Heart left ventricle (tissue), 16 donors: Measurements from ENCODE around the gene MAGI1. TPM values are rescaled to one million over a fixed set of nuclear protein-coding genes. Genes with fewer than 3 reads are reported as not detected.

Source experiments
- ATAC-seq, 4 donors: fragments of 200-7000 bp; cut with Tn5 transposase; one replicate each; pipeline ENCODE4 v1.9.1; 2020 to 2022; ENCODE audit warnings: moderate library complexity in 4 of 4, mild to moderate bottlenecking in 3 of 4, moderate number of reproducible peaks in 1 of 4
- DNase-seq, 5 donors: peaks; one replicate each; pipeline ENCODE4 v3.0.0-alpha.2; 2020
- H3K27ac ChIP-seq, 12 donors: fragments of 200-600 bp; sonication (generic) in 4 of 12; one replicate each; pipeline versions ENCODE4 v1.5.0 to v1.8.0; 2016 to 2022; ENCODE audit warnings: mild to moderate bottlenecking in 2 of 12
- H3K27me3 ChIP-seq, 9 donors: fragments of 200-600 bp; sonication (generic) in 2 of 9; one replicate each; pipeline versions ENCODE4 v1.5.1 to v1.8.0; 2016 to 2022; ENCODE audit warnings: mild to moderate bottlenecking in 3 of 9
- H3K36me3 ChIP-seq, 9 donors: fragments of 200-600 bp; sonication (generic) in 2 of 9; one replicate each; pipeline versions ENCODE4 v1.5.0 to v1.8.0; 2018 to 2022; ENCODE audit warnings: mild to moderate bottlenecking in 2 of 9
- H3K4me1 ChIP-seq, 12 donors: fragments of 200-600 bp; sonication (generic) in 4 of 12; one replicate each; pipeline versions ENCODE4 v1.5.0 to v1.8.0; 2016 to 2022; ENCODE audit warnings: mild to moderate bottlenecking in 3 of 12
- H3K4me3 ChIP-seq, 12 donors: fragments of 200-600 bp; sonication (generic) in 4 of 12; one replicate each; pipeline versions ENCODE4 v1.5.0 to v1.8.0; 2017 to 2022; ENCODE audit warnings: mild to moderate bottlenecking in 9 of 12, moderate library complexity in 4 of 12
- H3K9me3 ChIP-seq, 12 donors: fragments of 200-600 bp; sonication (generic) in 4 of 12; one replicate each; pipeline versions ENCODE4 v1.5.0 to v1.8.0; 2016 to 2022; ENCODE audit warnings: mild to moderate bottlenecking in 1 of 12
- POLR2A ChIP-seq, 2 donors: fragments of 450-650 bp; IDR thresholded peaks; one replicate each; pipeline ENCODE4 v1.6.1; 2017; ENCODE audit warnings: antibody characterized with exemption in 2 of 2, mild to moderate bottlenecking in 2 of 2, moderate library complexity in 2 of 2
- WGBS, 4 donors: extraction: QIAGEN DNeasy Blood & Tissue Kit in 2 of 4; methylation state at CpG; one replicate each; pipeline versions ENCODE4 v1.1.5 to v1.1.7; 2013 to 2018; 5-methylcytosine and 5-hydroxymethylcytosine counted together
- intact Hi-C, 10 donors: fragments of 100-400 bp; cut with DNase I; formaldehyde crosslinking; loops; one replicate each; pipeline versions ENCODE4 v1.11.1 to v1.14.2; 2022
- polyA plus RNA-seq, 2 donors: library from polyadenylated mRNA; stranded (reverse); fragments of 200-250 nt; gene quantifications; one replicate each; pipeline ENCODE4 v1.2.3, GENCODE V29; 2013
- total RNA-seq, 9 donors: library from RNA; depleted of rRNA in 2 of 9; stranded (reverse); fragments of >200 nt in 2 of 9; fragmentation: NEBNext Ultra II Directional in 3 of 9; extraction: Animal tissue kit (Norgen Biotek cat#: 25700) in 3 of 9; gene quantifications; one replicate each; pipeline versions ENCODE4 v1.1.0 to v1.2.4, GENCODE V29; 2016 to 2023
- TF ChIP-seq, protein P1 (sequence below), 12 donors: fragments of 200-600 bp; sonication (generic) in 4 of 12; IDR thresholded peaks; one replicate each; pipeline versions ENCODE4 v1.5.0 to v1.8.0; 2018 to 2022; ENCODE audit warnings: antibody characterized with exemption in 12 of 12, mild to moderate bottlenecking in 5 of 12
- donor health status: ischemic (EF 13 %, LVEDD 7.1; RV severe dilation, severe dysfunction).
- donor health status: healthy with polysubstance abuse.
- donor health status: DM: no; HTN: yes; CAD: no.
- donor health status: DM: no; HTN: no; CAD: no.
- donor health status: ischemic (EF 25% LVEDD 6.9; RV normal size, moderate dysfunction).
- donor health status: ischemic (EF 25% LVEDD 5.7; RV mildly dilated, moderate dysfunction).
- donor health status: healthy.
- donor health status: DM: yes; HTN: yes; CAD: no.
- donor health status: ischemic (EF 35%, LVEDD 5.7; RV mildly dilated, moderate dysfunction).
- donor health status: nonischemic (EF 11% LVEDD 7.7; RV severe dilation, severe dysfunction).
- donor health status: DM: yes; HTN: yes; CAD: no.
- donor health status: PGD.
- donor health status: ischemic (EF 29% LVEDD 5.4; RV normal size, mild dysfunction).
- donor health status: nonischemic (EF 23%, LVEDD 6.1; RV moderate dilation, normal function).

The MAGI1 gene
- total and polyA plus RNA-seq, 11 donors = 18.5 to 52.1 (median 31.4) TPM

- WGBS, 4 donors = 82 to 88% (median 83%) methylated on average over 9 of the region's 9 CpGs
- Histone ChIP-seq H3K27me3 (no peaks in the 10 kb centered on the region), H3K4me3 (no peak overlapping the region), H3K27ac (no peak overlapping the region), H3K4me1 (peaks cover 0 to 22% (median 4%) of the 10 kb centered on the region in 12 donors), H3K9me3 (no peaks in the 10 kb centered on the region), H3K36me3 (no peaks in the 10 kb centered on the region)
- no peak for ATAC-seq
- DNase-seq = no peak
- intact Hi-C loops = loop anchor here in 1 of 10 donors (10.0 kb wide), 1 partner anchor 123 kb away; no protein-coding TSS in a partner anchor
- TF ChIP-seq POLR2A (IDR thresholded peaks at IDR 0.05) = no peak
- TF ChIP-seq, protein P1, sequence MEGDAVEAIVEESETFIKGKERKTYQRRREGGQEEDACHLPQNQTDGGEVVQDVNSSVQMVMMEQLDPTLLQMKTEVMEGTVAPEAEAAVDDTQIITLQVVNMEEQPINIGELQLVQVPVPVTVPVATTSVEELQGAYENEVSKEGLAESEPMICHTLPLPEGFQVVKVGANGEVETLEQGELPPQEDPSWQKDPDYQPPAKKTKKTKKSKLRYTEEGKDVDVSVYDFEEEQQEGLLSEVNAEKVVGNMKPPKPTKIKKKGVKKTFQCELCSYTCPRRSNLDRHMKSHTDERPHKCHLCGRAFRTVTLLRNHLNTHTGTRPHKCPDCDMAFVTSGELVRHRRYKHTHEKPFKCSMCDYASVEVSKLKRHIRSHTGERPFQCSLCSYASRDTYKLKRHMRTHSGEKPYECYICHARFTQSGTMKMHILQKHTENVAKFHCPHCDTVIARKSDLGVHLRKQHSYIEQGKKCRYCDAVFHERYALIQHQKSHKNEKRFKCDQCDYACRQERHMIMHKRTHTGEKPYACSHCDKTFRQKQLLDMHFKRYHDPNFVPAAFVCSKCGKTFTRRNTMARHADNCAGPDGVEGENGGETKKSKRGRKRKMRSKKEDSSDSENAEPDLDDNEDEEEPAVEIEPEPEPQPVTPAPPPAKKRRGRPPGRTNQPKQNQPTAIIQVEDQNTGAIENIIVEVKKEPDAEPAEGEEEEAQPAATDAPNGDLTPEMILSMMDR (IDR thresholded peaks at IDR 0.05) = no peak
These were observed 131.2 kb downstream of the MAGI1 start for GRCh38 chr3:65907232-65908130.

DNA sequence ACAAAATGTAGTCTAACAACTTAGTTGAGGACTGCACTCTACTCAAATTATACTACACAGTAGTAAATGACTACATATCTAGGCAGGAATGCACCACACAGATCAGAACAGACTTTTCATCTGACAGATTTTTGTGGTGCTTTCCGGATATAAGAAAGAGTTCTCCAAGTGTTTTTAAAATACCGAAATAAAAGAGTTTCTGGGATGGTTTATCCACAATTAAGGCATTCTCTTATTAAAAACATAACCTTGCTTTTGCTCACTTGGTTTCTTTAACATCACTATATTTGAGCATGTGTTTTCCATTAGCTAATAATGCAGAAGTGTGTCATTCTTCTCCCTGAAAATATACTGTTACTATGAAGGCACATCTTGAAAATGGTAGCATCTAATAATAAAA lies 132.9 kb downstream of the MAGI1 start:
- no peak for ATAC-seq
- H3K27ac ChIP-seq = no peak overlapping the region
- no peak overlapping the region for H3K4me3 ChIP-seq
- no peaks in the 10 kb centered on the region for H3K9me3 ChIP-seq
- intact Hi-C loops = loop anchor here in 1 of 10 donors (10.0 kb wide), 1 partner anchor 121 kb away; no protein-coding TSS in a partner anchor
- peaks cover 0 to 29% (median 15%) of the 10 kb centered on the region in 12 donors for H3K4me1 ChIP-seq
- H3K27me3 ChIP-seq = no peaks in the 10 kb centered on the region
- TF ChIP-seq, protein P1 (IDR thresholded peaks at IDR 0.05) = no peak
- no peak for TF ChIP-seq POLR2A (IDR thresholded peaks at IDR 0.05)
- DNase-seq = no peak
- H3K36me3 ChIP-seq = no peaks in the 10 kb centered on the region
- WGBS, 4 donors = 79 to 88% (median 84%) methylated on average over 2 of the region's 2 CpGs

- Histone ChIP-seq H3K4me3 (no peak overlapping the region), H3K27ac (no peak overlapping the region), H3K9me3 (no peaks in the 10 kb centered on the region), H3K4me1 (peaks cover 0 to 37% (median 20%) of the 10 kb centered on the region in 12 donors), H3K27me3 (no peaks in the 10 kb centered on the region), H3K36me3 (no peaks in the 10 kb centered on the region)
- ATAC-seq (no peak), DNase-seq (no peak)
- intact Hi-C loops = loop anchor here in 2 of 10 donors (5.0 to 10.0 kb wide), 2 partner anchors 107 to 119 kb away; no protein-coding TSS in a partner anchor
- TF ChIP-seq, protein P1 (IDR thresholded peaks at IDR 0.05) = no peak
- no peak for TF ChIP-seq POLR2A (IDR thresholded peaks at IDR 0.05)
These were observed 134.7 kb downstream of the MAGI1 start for GRCh38 chr3:65904016-65904415.

GRCh38 chr3:65902304-65902793 lies 136.4 kb downstream of the MAGI1 start:
- intact Hi-C loops = loop anchor here in 2 of 10 donors (5.0 to 10.0 kb wide), 2 partner anchors 105 to 118 kb away; no protein-coding TSS in a partner anchor
- ATAC-seq = no peak
- no peak for DNase-seq
- WGBS, 4 donors = 55 to 60% (median 59%) methylated on average over 6 to 8 of the region's 8 CpGs
- H3K4me3 ChIP-seq = no peak overlapping the region
- H3K9me3 ChIP-seq = no peaks in the 10 kb centered on the region
- TF ChIP-seq, protein P1 (IDR thresholded peaks at IDR 0.05) = no peak
- TF ChIP-seq POLR2A (IDR thresholded peaks at IDR 0.05) = no peak
- H3K27me3 ChIP-seq = no peaks in the 10 kb centered on the region
- peaks cover 0 to 38% (median 20%) of the 10 kb centered on the region in 12 donors for H3K4me1 ChIP-seq
- H3K36me3 ChIP-seq = no peaks in the 10 kb centered on the region
- no peak overlapping the region for H3K27ac ChIP-seq
